ENCODE results near the gene NTM. TPM values are rescaled to one million over a fixed set of nuclear protein-coding genes. Genes with fewer than 3 reads are reported as not detected.

The NTM gene
- total and polyA plus RNA-seq, 2 of the 8 experiments (the other 6 are each of a cell fraction or from before 2014, with no cell fraction given) = 13.4 to 20.0 TPM

GRCh38 chr11:131582021-131582525, 211.7 kb downstream of the NTM start:
- no peaks in the 10 kb centered on the region for H3K23me2 ChIP-seq (ENCODE audit: low read depth, low read length)
- H3K9ac ChIP-seq (replicated peaks in 1 of 4; ENCODE audit: extremely low read depth in 1 of 4, low read depth in 3 of 4, low read length in 3 of 4) = no peak overlapping the region
- DNase-seq (ENCODE audit: low read depth in 1 of 2, low spot score in 2 of 2) = no peak
- H2AK5ac ChIP-seq (ENCODE audit: low read depth, low read length) = no peak overlapping the region
- no peak overlapping the region for H2BK5ac ChIP-seq (ENCODE audit: low read depth, low read length)
- H4K8ac ChIP-seq (ENCODE audit: extremely low read depth, insufficient read depth, low read length) = no peak overlapping the region
- ChIA-PET CTCF (ENCODE audit: partially characterized antibody) (interaction anchor here (0.9 to 38.6 kb wide), 9 partner anchors 9 to 557 kb away, joined by 3 to 1023 read pairs (median 48); no protein-coding TSS in a partner anchor), POLR2A (ENCODE audit: partially characterized antibody) (interaction anchor here (0.9 to 1.3 kb wide), 2 partner anchors 13 to 87 kb away, joined by 3 read pairs; no protein-coding TSS in a partner anchor)
- no peak overlapping the region for H3K18ac ChIP-seq (ENCODE audit: extremely low read depth, low read length)
- H3K36me3 ChIP-seq (ENCODE audit: control insufficient read depth in 2 of 4, insufficient read depth in 4 of 4, low read length in 3 of 4) = no peaks in the 10 kb centered on the region
- no peak overlapping the region for H3K27ac ChIP-seq (ENCODE audit: low read depth, low read length)
- no peaks in the 10 kb centered on the region for H3K79me1 ChIP-seq (ENCODE audit: low read depth, low read length)
- no peaks in the 10 kb centered on the region for H3K79me2 ChIP-seq (ENCODE audit: control insufficient read depth in 1 of 2, insufficient read depth in 2 of 2, low read length in 2 of 2)
- no peak overlapping the region for H2BK15ac ChIP-seq (ENCODE audit: low read length)
- 83% methylated on average over 12 of the region's 12 CpGs; no CpG with 5 or more reads in 1 of the 2 experiments for WGBS, 2 experiments (ENCODE audit: extremely low coverage in 1 of 2, insufficient coverage in 1 of 2, insufficient read length in 1 of 2, insufficient replicate concordance in 2 of 2, low coverage in 1 of 2, low lambda C conversion rate in 2 of 2, missing lambda C conversion rate in 1 of 2)
- H4K5ac ChIP-seq (ENCODE audit: insufficient read length, low read depth, low read length) = no peak overlapping the region
- H3K4ac ChIP-seq (replicated peaks; ENCODE audit: insufficient read length, low read depth, low read length) = no peak overlapping the region
- H3K4me2 ChIP-seq (ENCODE audit: insufficient read depth in 1 of 2, low read depth in 2 of 2, low read length in 2 of 2) = no peak overlapping the region
- no peak overlapping the region for H2BK120ac ChIP-seq (replicated peaks; ENCODE audit: low read depth, low read length)
- H4K20me1 ChIP-seq (replicated peaks in 1 of 2; ENCODE audit: control insufficient read depth in 1 of 2, insufficient read depth in 2 of 2, low read length in 2 of 2) = no peaks in the 10 kb centered on the region
- no peak overlapping the region for H4K91ac ChIP-seq (replicated peaks; ENCODE audit: insufficient read length, low read length)
- H3K4me3 ChIP-seq (ENCODE audit: extremely low read depth in 1 of 4, insufficient read depth in 2 of 4, low read depth in 3 of 4, low read length in 4 of 4) = no peak overlapping the region
- FAIRE-seq = no peak
- no peak overlapping the region for H2BK20ac ChIP-seq (ENCODE audit: low read length)
- H3K4me1 ChIP-seq (replicated peaks in 1 of 4; ENCODE audit: control insufficient read depth in 3 of 4, insufficient read depth in 4 of 4, low read length in 3 of 4) = peaks cover 3 to 12% (median 4%) of the 10 kb centered on the region in 4 experiments; a peak in 4 of 7 replicates
- no peak overlapping the region for H3K56ac ChIP-seq (replicated peaks; ENCODE audit: insufficient read length, low read depth, low read length)
- no peaks in the 10 kb centered on the region for H3K27me3 ChIP-seq (replicated peaks in 1 of 4; ENCODE audit: control insufficient read depth in 3 of 4, extremely low read depth in 1 of 4, insufficient read depth in 3 of 4, low read length in 3 of 4)
- H3K23ac ChIP-seq (ENCODE audit: insufficient read length) = no peak overlapping the region
- H2BK12ac ChIP-seq (ENCODE audit: low read depth, low read length) = no peak overlapping the region
- H3K14ac ChIP-seq (ENCODE audit: insufficient read length) = no peak overlapping the region
- no peak overlapping the region for H2AFZ ChIP-seq (ENCODE audit: low read length)
- H3K9me3 ChIP-seq (ENCODE audit: insufficient read depth in 2 of 2, low read depth in 1 of 2, low read length in 1 of 2) = no peaks in the 10 kb centered on the region
- TF ChIP-seq ZNF274 (IDR thresholded peaks at IDR 0.05; ENCODE audit: borderline replicate concordance, extremely low read depth, low read length) (no peak), GABPA (IDR thresholded peaks at IDR 0.05; ENCODE audit: borderline replicate concordance, insufficient read depth, low read length) (no peak), HDAC2 (IDR thresholded peaks at IDR 0.05; ENCODE audit: borderline replicate concordance in 1 of 2, low read depth in 2 of 2, low read length in 2 of 2) (no peak), CTCF (IDR thresholded peaks at IDR 0.05; ENCODE audit: control extremely low read depth in 1 of 3, insufficient read depth in 1 of 3, low read depth in 1 of 3, low read length in 3 of 3) (no peak), CHD2 (IDR thresholded peaks at IDR 0.05; ENCODE audit: low read length) (no peak), SAP30 (IDR thresholded peaks at IDR 0.05; ENCODE audit: insufficient read depth, insufficient replicate concordance, low read length) (no peak), RNF2 (IDR thresholded peaks at IDR 0.05; ENCODE audit: borderline replicate concordance, low read depth, low read length, missing control alignments, poor library complexity, severe bottlenecking) (no peak), BCL11A (IDR thresholded peaks at IDR 0.05; ENCODE audit: low read depth in 2 of 2, low read length in 2 of 2) (no peak), YY1 (IDR thresholded peaks at IDR 0.05; ENCODE audit: low read depth, low read length) (no peak)
